ENCODE data around the gene RCOR1. TPM values are rescaled to one million over a fixed set of nuclear protein-coding genes. Genes with fewer than 3 reads are reported as not detected.

RCOR1 gene
- total RNA-seq, 1 experiment from 2014 or later = 25.4 TPM

GRCh38 chr14:102760496-102761193 is 168.2 kb downstream of the RCOR1 start:
- peak; percentile 73 for ATAC-seq
- H3K4me3 Mint-ChIP-seq = no peak overlapping the region; the same call in 1 of the 2 replicates
- ChIA-PET POLR2A (no interaction called here), CTCF (interaction anchor here (0.7 to 3.7 kb wide), 11 partner anchors 10 to 236 kb away, joined by 3 to 33 read pairs (median 6); no protein-coding TSS in a partner anchor)
- peaks cover 32% of the 10 kb centered on the region for H3K4me1 Mint-ChIP-seq
- peak; percentile 54 for DNase-seq (ENCODE audit: low spot score)
- no peaks in the 10 kb centered on the region; the same call in 1 of the 2 replicates for H3K27me3 Mint-ChIP-seq (ENCODE audit: low read depth)
- H3K27ac Mint-ChIP-seq = no peak overlapping the region; the same call in 1 of the 2 replicates
- no peaks in the 10 kb centered on the region for H3K36me3 Mint-ChIP-seq
- no peaks in the 10 kb centered on the region; the same call in 1 of the 2 replicates for H3K9me3 Mint-ChIP-seq
- TF ChIP-seq SMAD3 (CRISPR knock-in tag; IDR thresholded peaks at IDR 0.05; ENCODE audit: borderline replicate concordance) (no peak), MYBL2 (CRISPR knock-in tag; IDR thresholded peaks at IDR 0.05) (no peak), NFYB (CRISPR knock-in tag; conservative IDR thresholded peaks at IDR 0.05; ENCODE audit: low read depth) (no peak), FOXK1 (CRISPR knock-in tag; IDR thresholded peaks at IDR 0.05) (no peak), ARID4B (CRISPR knock-in tag; IDR thresholded peaks at IDR 0.05; ENCODE audit: borderline replicate concordance) (peak; percentile 31; the same call in 1 of the 2 replicates), NR3C1 (CRISPR knock-in tag; conservative IDR thresholded peaks at IDR 0.05; ENCODE audit: low read depth) (no peak), NFE2L1 (CRISPR knock-in tag; IDR thresholded peaks at IDR 0.05) (no peak), ZNF671 (CRISPR knock-in tag; IDR thresholded peaks at IDR 0.05) (no peak), CBFB (CRISPR knock-in tag; IDR thresholded peaks at IDR 0.05; ENCODE audit: low read depth) (no peak), FOXJ3 (CRISPR knock-in tag; IDR thresholded peaks at IDR 0.05; ENCODE audit: borderline replicate concordance) (no peak), ZNF121 (CRISPR knock-in tag; IDR thresholded peaks at IDR 0.05) (0 out of 2 replicates have a peak, but pooled peaks have one; percentile 39), GABPB1 (CRISPR knock-in tag; IDR thresholded peaks at IDR 0.05) (no peak), GRHL2 (CRISPR knock-in tag; IDR thresholded peaks at IDR 0.05; ENCODE audit: insufficient replicate concordance, severe bottlenecking) (no peak), KAT7 (CRISPR knock-in tag; IDR thresholded peaks at IDR 0.05; ENCODE audit: borderline replicate concordance) (no peak), MAX (CRISPR knock-in tag; IDR thresholded peaks at IDR 0.05) (peak; percentile 66), IRF1 (CRISPR knock-in tag; IDR thresholded peaks at IDR 0.05) (no peak), ZNF219 (CRISPR knock-in tag; IDR thresholded peaks at IDR 0.05; ENCODE audit: borderline replicate concordance) (no peak), ETV6 (CRISPR knock-in tag; IDR thresholded peaks at IDR 0.05) (no peak), ZMAT4 (CRISPR knock-in tag; IDR thresholded peaks at IDR 0.05) (no peak), AFF4 (CRISPR knock-in tag; IDR thresholded peaks at IDR 0.05; ENCODE audit: borderline replicate concordance) (no peak), EMX1 (CRISPR knock-in tag; IDR thresholded peaks at IDR 0.05) (no peak), ZNF263 (CRISPR knock-in tag; IDR thresholded peaks at IDR 0.05; ENCODE audit: low read depth) (no peak), ZNF425 (CRISPR knock-in tag; conservative IDR thresholded peaks at IDR 0.05) (no peak), JUN (CRISPR knock-in tag; IDR thresholded peaks at IDR 0.05) (no peak), ATF1 (CRISPR knock-in tag; IDR thresholded peaks at IDR 0.05) (no peak), ZNF396 (CRISPR knock-in tag; IDR thresholded peaks at IDR 0.05; ENCODE audit: borderline replicate concordance) (no peak), ZNF232 (CRISPR knock-in tag; IDR thresholded peaks at IDR 0.05) (0 out of 2 replicates have a peak, but pooled peaks have one; percentile 45)
